DMS 273 treated with DMSO at 0.1 percent for 48 hours (cell line): Measurements from ENCODE around the gene CAPN5.

Source experiments
- DNase-seq: peaks from one replicate; lab custom pipeline; 2025; lab: John Stamatoyannopoulos, UW

Gene CAPN5

GRCh38 chr11:77100166-77101042 is 33.6 kb downstream of the CAPN5 start:
- no peak for DNase-seq

DNA sequence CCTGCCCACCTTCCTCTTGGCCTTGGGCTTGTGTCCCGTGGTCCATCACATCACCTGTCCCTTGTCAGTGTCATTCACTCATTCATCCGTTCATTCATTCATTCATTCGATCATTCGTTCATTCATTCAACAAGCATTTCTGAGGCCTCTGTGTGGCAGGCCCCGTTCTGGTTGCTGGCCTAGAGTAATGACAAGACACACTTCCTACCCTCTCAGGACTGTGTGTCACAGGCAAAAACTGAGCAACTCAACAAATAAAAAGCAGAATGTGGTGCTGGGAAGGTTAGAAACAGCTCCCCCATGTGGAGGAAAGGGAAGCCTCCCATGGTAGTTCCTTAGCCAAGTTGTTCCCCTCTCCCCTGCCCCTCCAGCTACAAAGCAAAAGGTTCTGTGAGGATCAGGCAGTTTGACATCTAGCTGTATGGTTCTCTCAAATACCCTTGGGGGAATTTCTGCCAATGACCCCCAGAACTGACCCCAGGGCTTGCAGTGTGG is 34.3 kb downstream of the CAPN5 start:
- DNase-seq = no peak

DNA sequence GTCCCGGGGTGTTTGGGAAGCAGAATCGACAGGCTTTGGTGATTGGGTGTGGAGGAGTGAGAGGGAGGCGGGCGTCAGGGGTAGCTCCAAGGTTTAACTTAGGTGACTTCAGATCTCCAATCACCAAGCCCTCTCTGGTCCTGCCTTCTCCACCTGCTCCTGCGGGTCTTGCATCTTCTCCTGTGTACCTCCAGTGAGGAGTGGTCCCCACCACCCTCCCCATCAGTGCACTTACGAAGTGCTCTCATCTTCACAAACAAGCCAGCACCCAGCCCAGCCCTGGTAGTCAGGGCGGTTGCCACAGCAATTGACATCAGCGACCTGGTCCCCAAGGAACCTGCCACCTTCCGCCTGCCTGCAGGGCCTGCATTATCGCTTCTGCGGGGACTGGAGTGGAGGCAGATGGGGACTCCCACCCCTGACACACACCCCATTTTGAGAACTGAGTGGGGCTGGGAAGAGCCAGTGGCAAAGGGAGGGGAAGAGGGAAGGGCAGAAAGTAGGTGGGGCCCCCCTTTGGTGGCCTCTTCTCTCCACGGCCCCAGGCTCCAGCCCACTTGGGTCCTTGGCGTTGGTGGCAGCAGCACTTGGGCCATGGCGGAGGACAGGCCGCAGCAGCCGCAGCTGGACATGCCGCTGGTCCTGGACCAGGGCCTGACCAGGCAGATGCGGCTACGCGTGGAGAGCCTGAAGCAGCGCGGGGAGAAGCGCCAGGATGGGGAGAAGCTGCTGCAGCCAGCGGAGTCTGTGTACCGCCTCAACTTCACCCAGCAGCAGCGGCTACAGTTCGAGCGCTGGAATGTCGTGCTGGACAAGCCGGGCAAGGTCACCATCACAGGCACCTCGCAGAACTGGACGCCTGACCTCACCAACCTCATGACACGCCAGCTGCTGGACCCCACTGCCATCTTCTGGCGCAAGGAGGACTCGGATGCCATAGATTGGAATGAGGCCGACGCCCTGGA is 35.8 kb downstream of the CAPN5 start, which contains the start of gene OMP:
TSS of gene OMP (plus strand) at position 595 of the 965 bp plus-strand sequence. CDS start at position 595, 0 bp downstream.
- no peak for DNase-seq

GRCh38 chr11:77103319-77103718 is 36.5 kb downstream of the CAPN5 start:
- no peak for DNase-seq

- DNase-seq = no peak
Observed at GRCh38 chr11:77104727-77105126, 38.0 kb downstream of the CAPN5 start.

- DNase-seq = no peak
Observed at GRCh38 chr11:77106321-77106720, 39.5 kb downstream of the CAPN5 start.

- no peak for DNase-seq
Observed at GRCh38 chr11:77106759-77107158, 40.0 kb downstream of the CAPN5 start.

- DNase-seq = no peak
Observed at GRCh38 chr11:77107950-77108349, 41.2 kb downstream of the CAPN5 start.

DNA sequence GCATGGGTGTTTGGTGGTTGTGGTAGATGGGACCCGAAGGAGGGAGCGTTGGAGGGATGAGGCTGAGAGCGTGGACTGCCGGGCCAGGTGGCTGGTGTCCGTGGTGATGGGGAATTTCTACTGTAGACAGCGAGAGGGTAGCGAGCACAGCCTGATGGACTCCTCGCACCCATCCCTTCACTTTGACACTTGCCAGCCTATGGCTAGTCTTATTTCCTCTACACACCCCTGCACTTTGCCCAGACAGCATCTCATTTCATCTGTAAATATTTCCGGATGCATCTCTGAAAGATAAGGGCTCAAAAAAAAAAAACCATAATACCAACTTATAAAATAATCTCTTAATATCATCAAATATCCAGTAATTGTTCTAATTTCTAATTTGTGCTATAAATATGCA is 41.7 kb downstream of the CAPN5 start:
- DNase-seq = no peak

- peak; percentile 67 for DNase-seq
Observed at GRCh38 chr11:77109236-77110019, 42.7 kb downstream of the CAPN5 start.

GRCh38 chr11:77110836-77111235 is 44.1 kb downstream of the CAPN5 start:
- DNase-seq = no peak

- DNase-seq = no peak
Observed at GRCh38 chr11:77111277-77111676, 44.5 kb downstream of the CAPN5 start.

GRCh38 chr11:77111946-77112345 is 45.2 kb downstream of the CAPN5 start:
- no peak for DNase-seq

DNA sequence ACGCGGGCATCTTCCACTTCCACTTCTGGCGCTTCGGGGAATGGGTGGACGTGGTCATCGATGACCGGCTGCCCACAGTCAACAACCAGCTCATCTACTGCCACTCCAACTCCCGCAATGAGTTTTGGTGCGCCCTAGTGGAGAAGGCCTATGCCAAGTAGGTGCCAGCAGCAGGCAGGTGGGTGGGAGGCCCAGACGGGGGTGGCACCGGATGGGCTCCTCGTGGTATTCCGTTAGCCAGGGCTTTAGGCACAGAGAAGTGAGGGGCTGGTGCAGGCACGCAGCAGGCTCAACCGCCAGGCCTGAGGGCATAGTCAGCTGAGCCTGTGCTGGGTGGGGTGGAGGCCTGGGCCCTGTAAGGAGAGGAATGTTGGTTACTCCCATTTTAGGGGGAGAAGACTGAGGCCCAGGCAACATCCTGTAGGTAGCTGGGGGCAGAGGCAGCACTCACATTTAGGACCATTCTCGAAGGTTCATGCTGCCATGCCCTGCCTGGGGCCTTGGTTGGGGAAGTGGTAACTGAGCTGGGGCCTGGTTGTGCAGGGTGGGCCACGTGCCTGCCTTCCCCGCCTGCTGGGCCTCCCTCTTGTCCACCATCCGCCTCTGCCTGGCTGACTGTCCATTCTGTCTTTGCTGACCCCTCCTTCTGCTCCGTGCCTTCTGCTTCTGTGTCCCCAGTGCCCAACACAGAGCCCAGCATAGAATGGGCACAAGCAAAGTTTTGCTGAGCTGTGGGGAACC is 46.0 kb downstream of the CAPN5 start:
- no peak for DNase-seq

- no peak for DNase-seq
Observed at GRCh38 chr11:77113382-77114088, 46.8 kb downstream of the CAPN5 start.

DNA sequence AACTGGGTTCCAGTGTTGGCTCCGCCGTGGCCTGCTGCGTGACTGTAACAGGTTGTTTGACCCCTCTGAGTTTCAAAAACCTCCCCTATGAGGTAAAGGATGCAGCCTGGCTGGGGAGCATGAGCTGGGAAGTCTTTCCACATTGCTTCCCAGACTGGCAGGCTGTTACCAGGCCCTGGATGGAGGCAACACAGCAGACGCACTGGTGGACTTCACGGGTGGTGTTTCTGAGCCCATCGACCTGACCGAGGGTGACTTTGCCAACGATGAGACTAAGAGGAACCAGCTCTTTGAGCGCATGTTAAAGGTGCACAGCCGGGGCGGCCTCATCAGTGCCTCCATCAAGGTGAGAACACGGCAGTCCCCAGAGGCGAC is 47.3 kb downstream of the CAPN5 start:
- DNase-seq = no peak

DNA sequence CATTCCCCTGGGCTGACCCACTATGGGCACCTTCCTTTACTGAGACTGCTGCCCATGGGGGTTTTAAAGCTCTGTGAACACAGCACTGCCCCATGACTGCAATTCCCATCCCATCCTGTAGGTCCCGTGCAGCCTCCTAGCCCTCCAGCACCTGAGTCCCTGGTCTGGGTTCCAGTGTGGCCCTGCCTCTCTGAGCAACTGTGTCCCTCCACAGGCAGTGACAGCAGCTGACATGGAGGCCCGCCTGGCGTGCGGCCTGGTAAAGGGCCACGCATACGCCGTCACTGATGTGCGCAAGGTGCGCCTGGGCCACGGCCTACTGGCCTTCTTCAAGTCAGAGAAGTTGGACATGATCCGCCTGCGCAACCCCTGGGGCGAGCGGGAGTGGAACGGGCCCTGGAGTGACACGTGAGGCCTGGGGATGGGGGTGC is 48.4 kb downstream of the CAPN5 start:
- DNase-seq = no peak

DNA sequence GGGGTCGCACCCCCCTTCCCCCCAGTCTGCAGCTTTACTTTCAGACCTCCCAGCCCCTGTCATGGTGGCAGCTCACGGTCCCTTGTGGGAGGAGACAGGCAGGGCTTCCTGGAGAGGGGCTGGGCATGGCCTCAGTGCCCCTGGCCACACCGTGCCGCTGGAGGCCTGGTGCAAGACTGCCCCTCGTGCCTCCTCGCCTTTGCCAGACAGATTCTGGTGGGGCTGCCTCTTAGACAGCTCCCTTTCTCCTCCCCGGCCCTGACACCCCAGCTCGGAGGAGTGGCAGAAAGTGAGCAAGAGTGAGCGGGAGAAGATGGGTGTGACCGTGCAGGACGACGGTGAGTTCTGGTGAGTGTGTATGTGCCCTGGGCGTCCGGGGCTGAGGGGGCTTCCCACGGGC is 49.2 kb downstream of the CAPN5 start:
- DNase-seq = no peak

DNA sequence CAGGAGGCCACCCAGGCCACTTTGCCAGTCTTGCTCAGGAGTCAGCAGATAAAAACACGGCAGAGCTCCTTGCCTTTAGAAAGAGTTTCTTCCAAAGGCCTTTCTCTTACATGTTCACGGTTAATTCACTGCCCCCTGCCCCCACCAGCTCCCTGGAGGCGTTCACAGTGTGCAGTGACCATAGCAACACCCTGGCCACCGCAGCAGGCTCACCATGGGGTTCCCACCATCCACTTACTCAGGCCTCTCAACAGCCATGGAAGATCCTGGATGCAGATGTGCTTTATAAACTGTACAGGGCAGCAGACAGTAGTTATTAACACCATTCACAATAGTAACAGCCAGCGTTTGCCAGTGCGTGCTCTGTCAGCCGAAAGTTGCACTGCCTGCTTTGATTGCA is 50.7 kb downstream of the CAPN5 start:
- DNase-seq = no peak

DNA sequence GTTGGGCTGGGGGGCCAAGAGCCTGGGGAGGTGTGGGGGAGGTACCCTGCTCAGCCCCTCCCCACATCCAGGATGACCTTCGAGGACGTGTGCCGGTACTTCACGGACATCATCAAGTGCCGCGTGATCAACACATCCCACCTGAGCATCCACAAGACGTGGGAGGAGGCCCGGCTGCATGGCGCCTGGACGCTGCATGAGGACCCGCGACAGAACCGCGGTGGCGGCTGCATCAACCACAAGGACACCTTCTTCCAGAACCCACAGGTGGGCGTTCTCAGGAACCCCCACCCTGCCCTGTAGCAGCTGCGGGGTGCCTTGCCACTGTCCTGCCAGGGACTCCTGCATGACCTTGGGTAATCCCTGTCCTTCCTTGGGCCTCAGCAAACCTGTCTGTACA is 51.3 kb downstream of the CAPN5 start:
- DNase-seq = no peak
